ENCODE results near the gene PEX11G.

Gene PEX11G

DNA sequence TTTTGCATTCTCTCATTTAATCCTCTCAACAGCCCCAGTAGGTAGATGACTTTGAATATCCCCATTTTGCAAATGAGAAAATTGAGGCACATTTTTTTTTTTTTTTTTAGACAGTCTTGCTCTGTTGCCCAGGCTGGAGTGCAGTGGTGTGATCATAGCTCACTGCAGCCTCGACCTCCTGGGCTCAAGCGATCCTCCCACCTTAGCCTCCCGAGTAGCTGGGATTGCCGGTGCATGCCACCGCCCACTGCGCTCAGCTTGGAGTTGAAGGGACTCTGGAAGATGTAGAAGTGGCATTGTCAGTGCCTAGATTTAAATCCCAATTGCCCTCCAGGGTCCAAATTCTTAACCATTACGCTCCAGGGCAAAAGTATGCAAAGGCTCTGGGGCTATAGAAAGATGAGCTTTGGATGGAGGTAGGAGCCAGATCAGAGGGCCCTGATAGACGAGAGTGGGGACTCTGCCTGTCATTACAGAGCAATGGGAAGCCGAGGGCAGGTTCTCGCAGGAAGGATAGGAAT lies 32.8 kb upstream of the PEX11G start:
- in situ Hi-C loops (cut with HindIII; ENCODE audit: low sequenced_read_pairs) = no loop called here
- TF ChIP-seq, protein P1, sequence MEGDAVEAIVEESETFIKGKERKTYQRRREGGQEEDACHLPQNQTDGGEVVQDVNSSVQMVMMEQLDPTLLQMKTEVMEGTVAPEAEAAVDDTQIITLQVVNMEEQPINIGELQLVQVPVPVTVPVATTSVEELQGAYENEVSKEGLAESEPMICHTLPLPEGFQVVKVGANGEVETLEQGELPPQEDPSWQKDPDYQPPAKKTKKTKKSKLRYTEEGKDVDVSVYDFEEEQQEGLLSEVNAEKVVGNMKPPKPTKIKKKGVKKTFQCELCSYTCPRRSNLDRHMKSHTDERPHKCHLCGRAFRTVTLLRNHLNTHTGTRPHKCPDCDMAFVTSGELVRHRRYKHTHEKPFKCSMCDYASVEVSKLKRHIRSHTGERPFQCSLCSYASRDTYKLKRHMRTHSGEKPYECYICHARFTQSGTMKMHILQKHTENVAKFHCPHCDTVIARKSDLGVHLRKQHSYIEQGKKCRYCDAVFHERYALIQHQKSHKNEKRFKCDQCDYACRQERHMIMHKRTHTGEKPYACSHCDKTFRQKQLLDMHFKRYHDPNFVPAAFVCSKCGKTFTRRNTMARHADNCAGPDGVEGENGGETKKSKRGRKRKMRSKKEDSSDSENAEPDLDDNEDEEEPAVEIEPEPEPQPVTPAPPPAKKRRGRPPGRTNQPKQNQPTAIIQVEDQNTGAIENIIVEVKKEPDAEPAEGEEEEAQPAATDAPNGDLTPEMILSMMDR (IDR thresholded peaks at IDR 0.05; ENCODE audit: low read depth, low read length) = no peak
- H3K4me3 ChIP-seq (ENCODE audit: low read depth, low read length) = peak overlapping the region; percentile 79
- no peak for DNase-seq (ENCODE audit: low read depth, low spot score)

DNA sequence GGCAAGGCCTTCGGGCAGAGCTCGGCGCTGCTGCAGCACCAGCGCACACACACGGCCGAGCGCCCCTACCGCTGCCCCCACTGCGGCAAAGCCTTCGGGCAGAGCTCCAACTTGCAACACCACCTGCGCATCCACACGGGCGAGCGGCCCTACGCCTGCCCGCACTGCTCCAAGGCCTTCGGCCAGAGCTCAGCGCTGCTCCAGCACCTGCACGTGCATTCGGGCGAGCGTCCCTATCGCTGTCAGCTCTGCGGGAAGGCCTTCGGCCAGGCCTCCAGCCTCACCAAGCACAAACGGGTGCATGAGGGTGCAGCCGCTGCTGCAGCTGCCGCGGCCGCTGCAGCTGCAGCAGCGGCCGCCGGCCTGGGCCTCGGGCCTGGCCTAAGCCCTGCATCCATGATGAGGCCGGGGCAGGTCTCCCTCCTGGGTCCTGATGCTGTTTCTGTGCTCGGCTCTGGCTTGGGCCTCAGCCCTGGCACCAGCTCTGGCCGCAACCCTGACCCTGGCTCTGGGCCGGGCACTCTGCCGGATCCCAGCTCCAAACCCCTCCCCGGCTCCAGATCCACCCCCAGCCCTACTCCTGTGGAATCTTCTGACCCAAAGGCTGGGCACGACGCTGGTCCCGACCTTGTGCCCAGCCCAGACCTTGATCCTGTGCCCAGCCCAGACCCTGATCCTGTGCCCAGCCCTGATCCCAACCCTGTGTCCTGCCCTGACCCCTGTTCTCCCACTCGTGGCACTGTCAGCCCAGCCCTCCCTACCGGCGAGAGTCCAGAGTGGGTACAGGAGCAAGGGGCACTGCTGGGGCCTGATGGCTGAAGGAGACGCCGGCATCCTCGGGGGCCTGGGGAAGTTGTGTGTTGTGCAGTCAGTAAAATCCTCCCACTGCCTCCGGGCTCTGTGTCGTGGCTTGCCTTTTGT lies 31.6 kb upstream of the PEX11G start:
- no peak for DNase-seq (ENCODE audit: low read depth, low spot score)
- in situ Hi-C loops (cut with HindIII; ENCODE audit: low sequenced_read_pairs) = no loop called here
- TF ChIP-seq, protein P1 (IDR thresholded peaks at IDR 0.05; ENCODE audit: low read depth, low read length) = no peak
- H3K4me3 ChIP-seq (ENCODE audit: low read depth, low read length) = no peak overlapping the region

DNA sequence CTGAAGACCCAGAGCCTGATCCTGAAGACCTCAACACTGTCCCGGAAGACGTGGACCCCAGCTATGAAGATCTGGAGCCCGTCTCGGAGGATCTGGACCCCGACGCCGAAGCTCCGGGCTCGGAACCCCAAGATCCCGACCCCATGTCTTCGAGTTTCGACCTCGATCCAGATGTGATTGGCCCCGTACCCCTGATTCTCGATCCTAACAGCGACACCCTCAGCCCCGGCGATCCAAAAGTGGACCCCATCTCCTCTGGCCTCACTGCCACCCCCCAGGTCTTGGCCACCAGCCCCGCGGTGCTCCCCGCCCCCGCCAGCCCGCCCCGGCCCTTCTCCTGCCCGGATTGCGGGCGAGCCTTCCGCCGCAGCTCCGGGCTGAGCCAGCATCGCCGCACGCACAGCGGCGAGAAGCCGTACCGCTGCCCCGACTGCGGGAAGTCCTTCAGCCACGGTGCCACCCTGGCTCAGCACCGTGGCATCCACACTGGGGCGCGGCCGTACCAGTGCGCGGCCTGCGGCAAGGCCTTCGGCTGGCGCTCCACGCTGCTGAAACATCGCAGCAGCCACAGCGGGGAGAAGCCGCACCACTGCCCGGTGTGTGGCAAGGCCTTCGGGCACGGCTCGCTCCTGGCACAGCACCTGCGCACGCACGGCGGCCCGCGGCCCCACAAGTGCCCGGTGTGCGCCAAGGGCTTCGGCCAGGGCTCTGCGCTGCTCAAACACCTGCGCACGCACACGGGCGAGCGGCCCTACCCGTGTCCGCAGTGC lies 30.7 kb upstream of the PEX11G start:
- H3K4me3 ChIP-seq (ENCODE audit: low read depth, low read length) = no peak overlapping the region
- no peak for DNase-seq (ENCODE audit: low read depth, low spot score)
- TF ChIP-seq, protein P1 (IDR thresholded peaks at IDR 0.05; ENCODE audit: low read depth, low read length) = no peak
- in situ Hi-C loops (cut with HindIII; ENCODE audit: low sequenced_read_pairs) = no loop called here

DNA sequence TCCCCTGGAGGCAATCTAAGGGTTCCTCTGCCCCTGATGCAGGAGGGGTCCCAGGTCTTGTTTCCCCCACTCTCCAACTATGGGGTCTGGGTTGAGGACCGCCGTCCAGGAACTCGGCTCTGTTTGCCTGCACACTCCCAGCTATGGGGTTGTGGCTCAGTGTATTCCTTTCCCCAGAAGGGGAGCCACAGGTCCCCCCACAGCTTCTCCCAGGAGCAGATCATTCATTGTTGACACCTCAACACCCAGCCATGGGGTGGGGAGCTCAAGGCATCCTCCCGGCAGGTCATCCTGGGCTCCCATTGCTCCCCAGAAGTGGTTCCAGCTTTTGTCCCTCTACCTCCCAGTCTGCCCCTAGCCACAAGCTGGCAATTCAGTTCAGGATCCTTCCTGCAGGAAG lies 28.0 kb upstream of the PEX11G start:
- peak overlapping the region; percentile 78 for H3K4me3 ChIP-seq (ENCODE audit: low read depth, low read length)
- in situ Hi-C loops (cut with HindIII; ENCODE audit: low sequenced_read_pairs) = no loop called here

GRCh38 chr19:7516333-7516732 lies 27.5 kb upstream of the PEX11G start:
- in situ Hi-C loops (cut with HindIII; ENCODE audit: low sequenced_read_pairs) = no loop called here
- DNase-seq (ENCODE audit: low read depth, low spot score) = no peak
- TF ChIP-seq, protein P1 (IDR thresholded peaks at IDR 0.05; ENCODE audit: low read depth, low read length) = no peak
- peak overlapping the region; percentile 78 for H3K4me3 ChIP-seq (ENCODE audit: low read depth, low read length)

More for the DNA sequence above, 28.0 kb upstream of the PEX11G start:
- DNase-seq (ENCODE audit: low read depth, low spot score) = no peak
- TF ChIP-seq, protein P1 (IDR thresholded peaks at IDR 0.05; ENCODE audit: low read depth, low read length) = no peak

GRCh38 chr19:7515645-7516151 lies 26.9 kb upstream of the PEX11G start, which contains the start of gene ZNF358:
Gene ZNF358 (plus strand): TSS chr19:7516103. CDS start chr19:7519243, 3,140 bp downstream.
- peak; percentile 58 for DNase-seq (ENCODE audit: low read depth, low spot score)
- in situ Hi-C loops (cut with HindIII; ENCODE audit: low sequenced_read_pairs) = no loop called here
- TF ChIP-seq, protein P1 (IDR thresholded peaks at IDR 0.05; ENCODE audit: low read depth, low read length) = no peak
- H3K4me3 ChIP-seq (ENCODE audit: low read depth, low read length) = peak within 1 kb of the TSS; percentile 78

All from astrocyte of the spinal cord (primary cell).